Measurements from ENCODE around the gene TEKTIP1.
"Not testable (repeated sequence)": the region's sequence is repeated elsewhere in the genome, so short reads cannot be mapped to it uniquely, and the experiment has no call there.

Gene TEKTIP1

DNA sequence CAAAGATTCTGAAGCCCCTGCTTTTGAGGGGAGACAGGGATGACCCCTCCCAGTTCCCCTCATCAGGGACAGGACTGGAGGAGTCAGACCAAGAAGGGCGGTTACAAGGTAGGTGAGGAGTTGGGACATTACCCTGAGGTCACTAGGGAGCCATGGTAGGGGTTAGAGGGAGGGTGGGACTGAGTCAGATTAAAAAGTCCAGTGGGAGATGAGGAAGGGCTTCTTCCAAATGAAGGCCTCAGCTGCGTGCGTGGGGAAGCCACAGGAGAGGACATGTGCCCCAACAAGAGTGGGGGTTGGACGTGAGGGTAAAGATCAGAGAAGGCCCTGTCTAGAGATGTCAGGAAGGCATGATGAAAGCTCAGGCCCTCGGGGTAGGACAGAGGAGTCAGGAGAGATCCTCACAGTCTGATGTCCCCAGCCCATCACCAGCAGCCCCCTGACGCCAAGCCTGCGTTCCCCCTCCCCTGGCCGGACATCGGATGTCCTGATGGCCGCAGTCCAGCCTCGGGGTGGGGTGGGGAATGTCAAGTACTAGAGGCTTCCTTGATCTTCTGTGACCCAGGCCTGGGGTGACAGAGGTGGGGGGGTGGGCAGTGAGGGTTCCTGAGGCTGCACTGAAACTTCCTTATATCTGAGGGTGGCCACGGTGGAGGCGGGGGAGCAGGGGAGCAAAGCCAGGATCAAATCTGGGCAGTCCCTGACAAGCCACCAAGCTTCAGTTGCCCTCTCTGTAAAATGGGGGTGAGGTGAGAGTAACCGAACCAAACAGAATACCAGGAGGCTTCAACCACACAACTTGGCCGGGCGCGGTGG is 24.9 kb downstream of the TEKTIP1 start:
- no peak for DNase-seq

DNA sequence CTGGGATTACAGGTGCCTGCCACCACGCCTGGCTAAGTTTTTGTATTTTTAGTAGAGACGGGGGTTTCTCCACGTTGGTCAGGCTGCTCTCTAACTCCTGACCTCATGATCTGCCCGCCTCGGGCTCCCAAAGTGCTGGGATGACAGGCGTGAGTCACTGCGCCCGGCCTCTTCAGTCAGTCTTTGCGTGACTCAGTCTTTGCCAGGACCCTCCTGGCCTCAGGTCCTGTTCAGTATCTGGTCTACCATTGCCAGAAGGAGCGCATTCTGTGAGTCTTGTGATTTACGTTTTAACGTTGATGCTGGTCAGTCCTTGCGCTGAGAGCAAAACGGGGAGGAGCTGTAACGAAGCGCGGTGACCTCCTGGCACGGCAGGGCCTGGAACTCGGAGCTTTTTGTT is 26.2 kb downstream of the TEKTIP1 start:
- DNase-seq, result no peak

DNA sequence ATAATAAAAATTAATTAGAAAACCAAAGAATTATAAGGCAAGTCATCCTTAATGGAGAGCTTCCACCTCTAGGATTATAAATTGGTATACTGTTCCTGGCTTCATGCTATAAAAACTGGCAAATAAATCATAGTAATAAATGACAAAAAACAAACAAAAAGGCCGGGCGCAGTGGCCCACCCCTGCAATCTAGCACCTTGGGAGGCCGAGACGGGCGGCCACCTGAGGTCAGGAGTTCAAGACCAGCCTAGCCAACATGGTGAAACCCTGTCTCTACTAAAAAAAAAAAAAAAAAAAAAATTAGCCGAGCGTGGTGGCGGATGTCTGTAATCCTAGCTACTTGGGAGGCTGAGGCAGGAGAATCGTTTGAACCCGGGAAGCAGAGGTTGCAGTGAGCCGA is 31.1 kb downstream of the TEKTIP1 start:
- DNase-seq, result not testable (repeated sequence)

DNA sequence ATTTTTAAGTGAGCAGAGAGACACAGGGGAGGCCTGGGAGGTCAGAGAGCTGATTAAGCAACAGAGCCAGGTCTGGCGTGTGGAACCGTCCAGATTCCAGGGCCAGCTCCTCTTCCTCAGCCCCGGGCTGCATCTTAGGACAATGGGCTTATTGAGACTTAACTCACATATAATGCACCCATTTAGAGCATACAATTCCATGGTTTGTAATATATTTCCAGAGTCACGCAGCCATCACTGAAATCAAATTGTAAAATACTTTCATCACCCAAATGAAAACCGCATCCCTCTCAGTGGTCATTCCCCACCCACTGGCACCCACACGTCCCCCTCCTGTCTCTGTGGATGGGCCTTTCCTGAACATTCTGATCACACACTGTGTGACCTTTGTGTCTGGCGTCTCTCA is 31.6 kb downstream of the TEKTIP1 start:
- no peak for DNase-seq

DNA sequence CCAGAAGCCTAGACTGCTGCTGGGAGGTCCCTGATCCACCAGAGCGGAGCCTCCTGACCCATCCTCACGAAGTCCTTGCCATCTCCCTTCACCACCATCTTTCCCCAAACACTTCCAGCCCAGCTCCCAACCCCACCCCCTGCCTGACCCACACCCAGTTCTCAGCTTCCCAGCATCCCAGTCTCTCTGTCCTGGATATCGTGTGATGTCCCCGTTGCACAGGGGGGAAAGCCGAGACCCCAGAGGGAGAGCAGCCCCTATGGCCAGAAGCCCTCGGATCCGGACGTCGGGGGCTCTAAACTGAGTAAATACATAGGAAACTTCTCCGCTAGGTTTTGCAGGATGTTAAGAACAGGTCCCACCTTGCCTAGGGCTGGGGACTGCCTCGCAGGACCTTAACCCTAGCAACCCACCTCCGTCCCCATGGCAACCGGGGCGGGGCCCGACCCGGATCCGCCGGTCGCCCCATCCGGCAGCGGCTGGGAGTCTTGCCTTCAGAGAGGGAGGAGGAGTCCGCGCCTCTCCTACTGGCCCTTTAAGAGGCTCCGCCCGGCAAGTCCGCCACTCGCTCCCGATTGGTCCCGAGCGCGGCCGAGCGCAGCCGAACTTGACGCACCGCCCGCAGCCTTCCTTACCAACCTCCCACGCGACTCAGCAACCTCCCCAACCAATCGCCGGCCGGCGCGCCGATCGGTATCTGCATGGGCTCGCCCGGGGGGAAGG is 33.3 kb downstream of the TEKTIP1 start:
- DNase-seq, result no peak

DNA sequence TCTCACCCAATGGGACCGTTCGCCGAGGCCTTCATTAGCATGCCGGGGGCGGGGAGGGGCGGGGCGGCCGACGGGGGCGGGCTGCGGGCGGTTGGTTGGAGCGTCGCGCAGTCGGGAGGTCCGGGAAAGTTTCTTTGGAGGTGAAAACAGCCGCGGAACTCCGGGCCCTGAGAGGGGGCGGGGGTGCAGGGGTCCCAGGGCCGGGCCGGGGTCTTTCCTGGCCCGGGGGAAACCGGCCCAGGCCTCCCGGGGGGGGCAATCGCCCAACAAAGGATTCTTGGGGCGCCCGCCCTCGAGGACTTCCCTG is 33.8 kb downstream of the TEKTIP1 start, which contains the start of gene HMG20B:
TSS of gene HMG20B (plus strand) at position 90 of the 307 bp plus-strand sequence. CDS start 366 bp downstream, outside the sequence.
- DNase-seq, result no peak

DNA sequence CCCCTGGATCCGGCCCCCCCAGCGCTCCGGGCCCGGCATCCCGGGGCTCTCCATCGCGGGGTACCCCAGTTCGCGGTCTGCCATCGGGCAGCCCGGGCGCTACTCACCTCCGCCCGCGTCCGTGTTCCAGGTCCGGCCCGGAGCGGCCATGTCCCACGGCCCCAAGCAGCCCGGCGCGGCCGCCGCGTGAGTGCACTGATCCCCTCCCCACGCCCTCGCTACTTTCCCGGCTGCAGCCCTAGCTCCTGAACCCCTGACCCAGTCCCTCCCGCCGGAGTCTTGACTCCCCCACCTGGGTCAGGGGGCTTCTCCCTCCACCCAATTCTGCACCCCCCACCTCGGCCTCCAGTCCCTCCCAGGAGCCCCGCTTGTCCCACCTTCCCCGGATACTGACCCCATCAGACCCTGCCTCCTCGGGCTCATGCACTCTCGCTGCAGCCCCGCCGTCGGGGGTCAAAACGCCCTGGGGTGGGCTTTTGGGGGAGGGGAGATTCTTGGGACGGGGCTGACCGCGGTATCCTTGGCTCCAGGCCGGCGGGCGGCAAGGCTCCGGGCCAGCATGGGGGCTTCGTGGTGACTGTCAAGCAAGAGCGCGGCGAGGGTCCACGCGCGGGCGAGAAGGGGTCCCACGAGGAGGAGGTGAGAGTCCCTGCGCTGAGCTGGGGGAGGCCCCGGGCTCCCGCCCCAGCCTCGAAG is 34.3 kb downstream of the TEKTIP1 start:
- no peak for DNase-seq

DNA sequence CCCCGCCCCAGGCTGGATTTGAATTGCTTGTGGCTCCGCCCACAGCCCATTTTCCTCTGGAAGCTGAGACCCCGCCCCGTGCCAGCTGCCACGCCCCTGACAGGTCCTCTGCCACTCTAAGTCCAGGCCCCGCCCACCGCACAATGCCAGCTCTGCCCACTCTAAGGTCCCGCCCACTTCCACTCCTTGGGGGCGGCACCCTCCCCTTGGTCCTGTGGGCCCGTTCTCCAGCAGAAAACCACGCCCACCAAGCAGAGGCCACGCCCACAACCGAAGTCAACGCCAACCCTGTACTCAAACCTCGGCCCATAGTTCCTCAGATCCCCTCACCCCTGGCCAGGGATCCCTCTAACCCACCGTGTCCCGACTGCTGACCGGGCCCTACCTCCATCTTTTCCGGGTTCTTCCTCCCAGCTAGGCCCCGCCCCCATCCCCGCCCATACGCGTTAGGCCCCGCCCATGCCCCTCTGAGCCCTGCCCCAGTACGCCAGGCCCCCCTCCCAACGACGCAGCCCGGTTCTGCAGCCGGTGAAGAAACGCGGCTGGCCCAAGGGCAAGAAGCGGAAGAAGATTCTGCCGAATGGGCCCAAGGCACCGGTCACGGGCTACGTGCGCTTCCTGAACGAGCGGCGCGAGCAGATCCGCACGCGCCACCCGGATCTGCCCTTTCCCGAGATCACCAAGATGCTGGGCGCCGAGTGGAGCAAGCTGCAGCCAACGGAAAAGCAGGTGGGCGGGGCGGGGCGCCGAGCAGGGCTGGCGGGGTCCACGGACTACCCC is 35.1 kb downstream of the TEKTIP1 start:
- no peak for DNase-seq

DNA sequence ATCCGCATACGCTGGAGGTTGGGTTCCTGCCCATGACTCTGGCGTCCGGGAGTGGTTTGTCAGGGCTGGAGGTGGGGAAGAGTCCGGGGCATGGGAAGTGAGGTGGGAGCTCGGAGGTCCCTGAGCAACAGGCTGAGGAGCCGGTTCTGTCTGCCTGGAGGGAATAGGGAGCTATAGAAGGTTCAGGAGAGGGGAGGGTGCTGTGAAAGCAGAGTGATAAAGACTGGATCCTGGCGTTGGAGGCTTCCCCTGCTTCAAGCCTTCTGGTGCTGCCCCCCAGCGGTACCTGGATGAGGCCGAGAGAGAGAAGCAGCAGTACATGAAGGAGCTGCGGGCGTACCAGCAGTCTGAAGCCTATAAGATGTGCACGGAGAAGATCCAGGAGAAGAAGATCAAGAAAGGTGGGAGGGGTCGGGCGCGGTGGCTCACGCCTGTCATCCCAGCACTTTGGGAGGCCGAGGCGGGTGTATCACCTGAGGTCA is 36.3 kb downstream of the TEKTIP1 start:
- DNase-seq, result no peak

DNA sequence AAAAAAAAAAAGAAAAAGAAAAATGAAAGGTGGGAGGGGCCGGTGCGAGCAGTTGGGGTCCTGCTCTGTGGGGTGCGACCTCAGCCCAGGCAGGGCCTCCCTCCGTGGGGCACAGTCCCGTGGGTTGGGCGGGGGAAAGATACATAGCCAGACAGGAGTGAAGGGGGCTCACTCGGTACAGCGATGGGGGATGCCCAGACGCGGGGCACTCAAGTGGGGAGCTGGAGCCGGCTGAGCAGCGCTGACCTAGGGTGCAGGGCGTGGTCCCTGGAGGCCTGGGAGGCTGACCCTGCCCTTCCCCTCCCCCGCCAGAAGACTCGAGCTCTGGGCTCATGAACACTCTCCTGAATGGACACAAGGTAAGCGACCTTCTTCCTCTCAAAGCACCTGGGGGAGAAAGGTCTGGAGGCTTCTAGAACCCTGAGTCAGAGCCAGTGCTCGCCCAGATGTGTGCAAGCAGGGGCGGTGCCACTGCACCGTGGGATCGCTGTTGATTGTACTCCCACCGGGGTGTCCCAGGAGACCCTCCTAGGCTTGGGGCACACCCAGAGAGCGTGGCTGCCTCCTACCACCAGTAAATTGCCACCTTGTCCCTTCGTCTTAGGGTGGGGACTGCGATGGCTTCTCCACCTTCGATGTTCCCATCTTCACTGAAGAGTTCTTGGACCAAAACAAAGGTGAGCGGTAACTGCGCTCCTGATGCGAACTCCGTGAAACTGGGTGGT is 37.1 kb downstream of the TEKTIP1 start:
- no peak for DNase-seq

DNA sequence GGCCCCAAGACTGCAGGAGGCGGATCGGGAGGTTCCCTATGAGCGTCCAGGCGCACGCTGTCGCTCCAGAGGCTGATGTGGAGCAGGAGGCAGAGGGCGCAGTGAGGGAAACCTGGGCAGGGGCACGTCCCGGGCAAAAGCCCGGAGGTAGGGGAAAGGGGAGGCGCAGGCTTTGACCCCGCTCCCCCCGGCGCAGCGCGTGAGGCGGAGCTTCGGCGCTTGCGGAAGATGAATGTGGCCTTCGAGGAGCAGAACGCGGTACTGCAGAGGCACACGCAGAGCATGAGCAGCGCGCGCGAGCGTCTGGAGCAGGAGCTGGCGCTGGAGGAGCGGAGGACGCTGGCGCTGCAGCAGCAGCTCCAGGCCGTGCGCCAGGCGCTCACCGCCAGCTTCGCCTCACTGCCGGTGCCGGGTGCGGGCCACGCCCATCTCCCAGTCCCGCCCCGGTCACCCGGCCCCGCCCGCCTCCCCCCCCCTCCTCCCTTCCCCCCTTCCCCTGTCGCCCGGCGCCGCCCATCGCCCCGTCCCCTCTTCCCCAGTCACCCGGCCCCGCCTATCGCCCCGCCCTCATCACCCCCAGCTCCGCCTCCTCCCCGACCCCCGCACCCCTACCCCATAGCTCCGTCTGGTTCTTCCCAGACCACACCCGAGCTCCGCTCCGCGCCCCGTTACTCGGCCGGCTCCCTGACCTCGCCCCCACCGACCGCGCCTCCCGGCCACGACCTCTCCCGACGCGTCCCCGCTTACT is 37.9 kb downstream of the TEKTIP1 start:
- DNase-seq, result no peak

DNA sequence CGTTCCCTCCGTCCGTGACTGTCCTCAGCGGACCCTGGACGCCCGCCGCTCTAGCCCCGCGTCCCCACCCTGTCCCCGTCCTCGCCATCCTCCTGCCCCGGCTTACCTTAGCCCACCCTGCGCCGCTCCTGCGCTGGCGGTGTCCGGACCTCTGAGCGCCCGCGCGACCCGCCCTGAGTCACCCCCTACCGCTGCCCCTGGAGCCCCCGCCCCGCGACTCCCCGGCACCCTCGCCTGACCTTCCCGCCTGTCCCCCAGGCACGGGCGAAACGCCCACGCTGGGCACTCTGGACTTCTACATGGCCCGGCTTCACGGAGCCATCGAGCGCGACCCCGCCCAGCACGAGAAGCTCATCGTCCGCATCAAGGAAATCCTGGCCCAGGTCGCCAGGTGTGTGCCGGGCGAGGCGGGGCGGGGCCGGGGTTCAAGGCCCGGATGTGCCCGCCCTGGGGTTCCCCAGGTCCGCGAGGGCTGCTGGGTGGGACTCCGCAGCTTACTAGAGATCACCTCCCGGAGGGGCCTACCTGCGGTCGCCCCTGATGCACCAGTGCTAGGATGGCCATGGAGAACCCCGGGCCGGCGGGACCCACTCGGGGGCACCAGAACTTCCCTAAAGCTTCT is 38.9 kb downstream of the TEKTIP1 start:
- no peak for DNase-seq

DNA sequence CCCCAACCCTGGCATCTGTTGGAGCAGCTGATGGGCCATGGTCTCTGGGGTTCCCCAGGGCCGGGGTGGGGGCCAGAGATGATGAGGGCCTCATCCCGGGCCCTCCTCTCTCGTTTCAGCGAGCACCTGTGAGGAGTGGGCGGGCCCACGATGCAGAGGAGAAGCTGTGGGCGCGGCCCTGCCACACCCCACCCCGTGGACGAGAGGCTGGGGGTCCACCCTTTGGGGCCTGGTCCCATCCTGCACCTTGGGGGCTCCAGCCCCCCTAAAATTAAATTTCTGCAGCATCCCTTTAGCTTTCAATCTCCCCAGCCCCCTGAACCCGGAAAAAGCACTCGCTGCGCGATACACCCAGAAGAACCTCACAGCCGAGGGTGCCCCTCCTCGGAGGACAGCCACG is 39.4 kb downstream of the TEKTIP1 start:
- no peak for DNase-seq

DNA sequence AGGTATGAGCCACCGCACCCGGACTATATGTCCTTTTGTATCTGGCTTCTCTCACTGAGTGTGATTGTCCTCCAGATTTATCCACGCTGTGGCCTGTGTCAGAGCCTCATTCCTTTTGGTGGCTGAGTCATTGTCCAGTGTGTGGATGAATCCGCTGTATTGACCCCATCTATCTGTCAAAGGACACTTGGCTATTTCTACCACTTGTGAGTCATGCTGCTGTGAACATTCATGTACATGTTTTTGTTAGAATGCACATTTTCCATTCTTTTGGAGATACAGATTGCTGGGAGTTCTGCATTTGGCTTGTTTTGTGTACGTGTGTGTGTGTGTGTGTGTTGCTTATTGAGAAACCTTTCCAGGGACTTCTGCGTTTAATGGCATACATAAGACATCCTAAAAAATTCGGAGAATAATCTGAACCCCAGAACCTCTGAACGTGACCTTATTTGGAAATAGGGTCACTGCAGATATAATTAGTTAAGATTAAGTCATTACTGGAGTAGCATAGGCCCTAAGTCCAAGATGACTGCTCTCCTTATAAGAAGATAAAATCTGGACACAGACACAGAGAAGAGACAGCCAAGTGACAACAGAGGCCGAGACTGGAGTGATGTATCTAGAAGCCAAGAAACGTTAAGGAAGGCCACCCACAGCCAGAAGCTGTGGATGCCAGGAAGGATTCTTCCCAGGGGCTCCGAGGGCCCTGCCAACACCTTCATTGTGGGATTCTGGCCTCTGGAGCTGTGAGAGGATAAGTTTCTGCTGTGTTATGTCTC is 41.4 kb downstream of the TEKTIP1 start:
- DNase-seq, result no peak

DNA sequence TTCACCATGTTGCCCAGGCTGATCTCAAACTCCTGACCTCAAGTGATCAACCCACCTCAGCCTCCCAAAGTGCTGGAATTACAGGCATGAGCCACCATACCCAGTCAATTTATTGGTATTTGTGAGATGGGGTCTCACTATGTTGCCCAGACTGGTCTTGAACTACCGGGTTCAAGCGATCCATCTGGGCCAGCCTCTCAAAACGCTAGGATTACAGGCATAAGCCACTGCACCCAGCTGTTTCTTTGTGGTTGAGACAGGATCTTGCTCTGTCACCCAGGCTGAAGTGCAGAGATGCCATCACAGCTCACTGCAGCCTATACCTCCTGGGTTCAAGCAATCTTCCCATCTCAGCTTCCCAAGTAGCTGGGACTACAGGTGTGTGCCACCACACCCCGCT is 42.8 kb downstream of the TEKTIP1 start:
- not testable (repeated sequence) for DNase-seq

DNA sequence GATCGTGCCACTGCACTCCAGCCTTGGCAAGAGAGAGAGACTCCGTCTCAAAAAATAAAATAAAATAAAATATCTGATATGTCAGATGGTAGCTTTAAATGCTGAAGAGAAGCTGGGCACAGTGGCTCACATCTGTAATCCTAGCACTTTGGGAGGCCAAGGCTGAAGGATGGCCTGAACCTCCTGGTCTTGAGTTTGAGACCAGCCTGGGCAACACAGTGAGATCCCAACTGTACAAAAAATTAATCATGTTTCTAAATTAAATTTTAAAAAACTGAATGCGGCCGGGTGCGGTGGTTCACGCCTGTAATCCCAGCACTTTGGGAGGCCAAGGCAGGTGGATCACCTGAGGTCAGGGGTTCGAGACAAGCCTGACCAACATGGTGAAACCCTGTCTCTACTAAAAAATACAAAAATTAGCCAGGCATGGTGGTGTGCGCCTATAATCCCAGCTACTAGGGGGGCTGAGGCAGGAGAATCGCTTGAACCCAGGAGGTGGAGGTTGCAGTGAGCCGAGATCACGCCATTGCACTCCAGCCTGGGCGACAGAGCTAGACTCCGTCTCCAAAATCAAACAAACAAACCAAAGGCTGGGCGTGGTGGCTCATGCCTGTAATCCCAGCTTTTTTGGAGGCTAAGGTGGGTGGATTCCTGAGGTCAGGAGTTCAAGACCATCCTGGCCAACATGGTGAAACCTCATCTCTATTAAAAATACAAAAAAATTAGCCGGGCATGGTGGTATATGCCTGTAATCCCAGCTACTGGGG is 45.2 kb downstream of the TEKTIP1 start:
- not testable (repeated sequence) for DNase-seq

DNA sequence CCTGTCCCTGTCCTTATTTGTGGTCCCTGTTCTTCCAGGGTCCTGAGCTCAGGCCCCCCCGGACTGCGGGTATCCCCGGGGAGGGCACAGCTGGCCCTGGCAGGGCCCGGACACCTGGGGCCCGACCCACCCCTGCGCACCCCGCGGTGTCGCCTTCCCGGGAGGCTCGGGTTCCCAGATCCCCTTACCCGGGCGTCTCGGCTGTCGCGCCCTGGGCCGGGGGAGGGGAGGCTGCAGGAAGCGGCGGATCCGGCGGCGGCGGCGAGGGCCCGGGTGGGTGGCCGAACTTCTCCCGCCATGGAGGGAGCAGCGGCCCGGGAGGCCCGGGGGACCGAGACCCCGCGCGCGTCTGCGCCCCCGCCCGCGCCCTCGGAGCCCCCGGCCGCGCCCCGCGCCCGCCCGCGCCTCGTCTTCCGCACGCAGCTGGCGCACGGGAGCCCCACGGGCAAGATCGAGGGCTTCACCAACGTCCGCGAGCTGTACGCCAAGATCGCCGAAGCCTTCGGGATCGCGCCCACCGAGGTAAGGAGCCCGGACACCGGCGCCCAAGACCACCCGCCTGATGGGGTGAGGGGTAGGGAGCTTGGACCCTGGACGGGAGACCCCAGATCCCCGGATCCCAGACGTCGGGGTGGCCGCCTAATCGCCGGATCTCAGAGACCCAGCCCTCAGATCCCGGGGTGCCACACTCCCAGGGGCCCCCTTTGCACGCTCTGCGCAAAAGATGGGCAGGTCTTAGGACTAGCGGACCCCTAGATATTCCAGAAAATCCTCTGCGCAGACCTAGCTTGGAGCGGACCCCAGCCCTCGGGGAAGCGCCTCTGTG is 46.5 kb downstream of the TEKTIP1 start, which contains the start of gene GIPC3:
TSS of gene GIPC3 (plus strand) at position 178 of the 826 bp plus-strand sequence. CDS start at position 298, 120 bp downstream.
- DNase-seq, result no peak

DNA sequence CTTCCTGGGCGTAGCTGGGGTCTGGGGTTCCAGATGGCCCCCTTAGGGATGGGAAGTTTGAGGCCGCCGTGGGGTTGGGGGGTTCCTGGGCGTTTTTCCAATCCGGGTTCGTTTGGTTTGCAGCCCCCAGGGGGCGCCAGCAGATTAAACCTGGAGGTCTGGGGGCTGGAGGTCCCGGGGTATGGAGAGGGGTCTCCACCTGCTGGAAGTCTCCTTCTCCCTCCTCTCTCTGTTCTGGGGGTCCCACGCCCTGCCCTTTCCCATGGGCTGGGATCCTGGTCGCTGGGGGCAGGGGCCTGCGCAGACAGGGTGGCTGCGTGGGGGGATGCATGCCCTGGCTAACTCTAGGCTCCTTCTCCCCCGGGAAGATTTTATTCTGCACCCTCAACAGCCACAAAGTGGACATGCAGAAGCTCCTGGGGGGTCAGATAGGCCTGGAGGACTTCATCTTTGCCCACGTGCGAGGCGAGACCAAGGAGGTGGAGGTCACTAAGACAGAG is 47.2 kb downstream of the TEKTIP1 start:
- DNase-seq, result no peak

Data from cortex of kidney (tissue), 1 donor.